Keratinocyte (primary cell): ENCODE data around the gene NAMPT.

Experiments used
- EZH2 ChIP-seq: IDR thresholded peaks from one replicate; pipeline ENCODE4 v1.6.1; 2012; ENCODE audit warnings: inconsistent platforms, mild to moderate bottlenecking, low read length, moderate library complexity
- TF ChIP-seq, protein P1 (sequence below), 3 experiments: IDR thresholded peaks in 1 of 3; conservative IDR thresholded peaks in 1 of 3; optimal IDR thresholded peaks in 1 of 3; 2 replicates in 2 of 3; 3 replicates in 1 of 3; pipeline versions ENCODE3 to v1.5.1; 2011; ENCODE audit warnings: low read length in 3 of 3, mild to moderate bottlenecking in 3 of 3, moderate library complexity in 2 of 3, control low read depth in 1 of 3, inconsistent platforms in 1 of 3; ENCODE audit not compliant: insufficient read depth in 2 of 3; ENCODE audit errors: extremely low read depth in 1 of 3

- TF ChIP-seq, protein P1, sequence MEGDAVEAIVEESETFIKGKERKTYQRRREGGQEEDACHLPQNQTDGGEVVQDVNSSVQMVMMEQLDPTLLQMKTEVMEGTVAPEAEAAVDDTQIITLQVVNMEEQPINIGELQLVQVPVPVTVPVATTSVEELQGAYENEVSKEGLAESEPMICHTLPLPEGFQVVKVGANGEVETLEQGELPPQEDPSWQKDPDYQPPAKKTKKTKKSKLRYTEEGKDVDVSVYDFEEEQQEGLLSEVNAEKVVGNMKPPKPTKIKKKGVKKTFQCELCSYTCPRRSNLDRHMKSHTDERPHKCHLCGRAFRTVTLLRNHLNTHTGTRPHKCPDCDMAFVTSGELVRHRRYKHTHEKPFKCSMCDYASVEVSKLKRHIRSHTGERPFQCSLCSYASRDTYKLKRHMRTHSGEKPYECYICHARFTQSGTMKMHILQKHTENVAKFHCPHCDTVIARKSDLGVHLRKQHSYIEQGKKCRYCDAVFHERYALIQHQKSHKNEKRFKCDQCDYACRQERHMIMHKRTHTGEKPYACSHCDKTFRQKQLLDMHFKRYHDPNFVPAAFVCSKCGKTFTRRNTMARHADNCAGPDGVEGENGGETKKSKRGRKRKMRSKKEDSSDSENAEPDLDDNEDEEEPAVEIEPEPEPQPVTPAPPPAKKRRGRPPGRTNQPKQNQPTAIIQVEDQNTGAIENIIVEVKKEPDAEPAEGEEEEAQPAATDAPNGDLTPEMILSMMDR (optimal IDR thresholded peaks at IDR 0.05 in 1 of 3, IDR thresholded peaks at IDR 0.05 in 1 of 3, conservative IDR thresholded peaks at IDR 0.05 in 1 of 3; ENCODE audit: extremely low read depth in 1 of 3, insufficient read depth in 2 of 3, low read length in 3 of 3): no peak
- no peak for TF ChIP-seq EZH2
Observed at GRCh38 chr7:106316947-106317346, 32.2 kb upstream of the NAMPT start.
